GM12892 (cell line): Measurements from ENCODE around the gene GNL3.
"Not testable (repeated sequence)": the region's sequence is repeated elsewhere in the genome, so short reads cannot be mapped to it uniquely, and the experiment has no call there.

ENCODE experiments used
- POLR2A ChIP-seq: IDR thresholded peaks from 2 replicates; pipeline ENCODE4 v1.6.1; 2011; ENCODE audit warnings: low read depth, low read length, control low read depth
- POLR2AphosphoS5 ChIP-seq: IDR thresholded peaks from 2 replicates; pipeline ENCODE4 v1.6.1; 2011; ENCODE audit warnings: low read depth, low read length, control low read depth
- TAF1 ChIP-seq: IDR thresholded peaks from 2 replicates; pipeline ENCODE4 v1.6.1; 2011; ENCODE audit warnings: low read depth, mild to moderate bottlenecking, control low read depth, low read length, borderline replicate concordance

DNA sequence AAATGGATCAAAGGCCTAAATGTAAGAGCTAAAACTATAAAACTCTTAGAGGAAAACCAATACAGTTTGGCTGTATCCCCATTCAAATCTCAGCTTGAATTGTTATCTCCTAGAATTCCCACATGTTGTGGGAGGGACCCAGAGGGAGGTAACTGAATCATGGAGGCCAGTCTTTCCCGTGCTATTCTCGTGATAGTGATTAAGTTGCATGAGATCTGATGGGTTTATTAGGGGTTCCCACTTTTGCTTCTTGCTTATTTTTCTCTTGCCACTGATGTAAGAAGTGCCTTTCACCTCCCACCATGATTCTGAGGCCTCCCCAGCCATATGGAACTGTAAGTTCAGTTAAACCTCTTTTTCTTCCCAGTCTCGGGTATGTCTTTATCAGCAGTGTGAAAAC is 9.6 kb upstream of the GNL3 start:
- TF ChIP-seq POLR2A, TAF1, POLR2AphosphoS5: not testable (repeated sequence)
